Heart left ventricle (tissue), 16 donors: ENCODE data around the gene CTCF. TPM values are rescaled to one million over a fixed set of nuclear protein-coding genes. Genes with fewer than 3 reads are reported as not detected.
A peak's percentile ranks its signal among the peaks of the same experiment; 100 is the strongest.

Experiments
- ATAC-seq, 4 donors: fragments of 200-7000 bp; cut with Tn5 transposase; one replicate each; pipeline ENCODE4 v1.9.1; 2020 to 2022; ENCODE audit warnings: moderate library complexity in 4 of 4, mild to moderate bottlenecking in 3 of 4, moderate number of reproducible peaks in 1 of 4
- DNase-seq, 5 donors: peaks; one replicate each; pipeline ENCODE4 v3.0.0-alpha.2; 2020
- H3K27ac ChIP-seq, 12 donors: fragments of 200-600 bp; sonication (generic) in 4 of 12; one replicate each; pipeline versions ENCODE4 v1.5.0 to v1.8.0; 2016 to 2022; ENCODE audit warnings: mild to moderate bottlenecking in 2 of 12
- H3K27me3 ChIP-seq, 9 donors: fragments of 200-600 bp; sonication (generic) in 2 of 9; one replicate each; pipeline versions ENCODE4 v1.5.1 to v1.8.0; 2016 to 2022; ENCODE audit warnings: mild to moderate bottlenecking in 3 of 9
- H3K36me3 ChIP-seq, 9 donors: fragments of 200-600 bp; sonication (generic) in 2 of 9; one replicate each; pipeline versions ENCODE4 v1.5.0 to v1.8.0; 2018 to 2022; ENCODE audit warnings: mild to moderate bottlenecking in 2 of 9
- H3K4me1 ChIP-seq, 12 donors: fragments of 200-600 bp; sonication (generic) in 4 of 12; one replicate each; pipeline versions ENCODE4 v1.5.0 to v1.8.0; 2016 to 2022; ENCODE audit warnings: mild to moderate bottlenecking in 3 of 12
- H3K4me3 ChIP-seq, 12 donors: fragments of 200-600 bp; sonication (generic) in 4 of 12; one replicate each; pipeline versions ENCODE4 v1.5.0 to v1.8.0; 2017 to 2022; ENCODE audit warnings: mild to moderate bottlenecking in 9 of 12, moderate library complexity in 4 of 12
- H3K9me3 ChIP-seq, 12 donors: fragments of 200-600 bp; sonication (generic) in 4 of 12; one replicate each; pipeline versions ENCODE4 v1.5.0 to v1.8.0; 2016 to 2022; ENCODE audit warnings: mild to moderate bottlenecking in 1 of 12
- POLR2A ChIP-seq, 2 donors: fragments of 450-650 bp; IDR thresholded peaks; one replicate each; pipeline ENCODE4 v1.6.1; 2017; ENCODE audit warnings: antibody characterized with exemption in 2 of 2, mild to moderate bottlenecking in 2 of 2, moderate library complexity in 2 of 2
- WGBS, 4 donors: extraction: QIAGEN DNeasy Blood & Tissue Kit in 2 of 4; methylation state at CpG; one replicate each; pipeline versions ENCODE4 v1.1.5 to v1.1.7; 2013 to 2018; 5-methylcytosine and 5-hydroxymethylcytosine counted together
- intact Hi-C, 10 donors: fragments of 100-400 bp; cut with DNase I; formaldehyde crosslinking; loops; one replicate each; pipeline versions ENCODE4 v1.11.1 to v1.14.2; 2022
- polyA plus RNA-seq, 2 donors: library from polyadenylated mRNA; stranded (reverse); fragments of 200-250 nt; gene quantifications; one replicate each; pipeline ENCODE4 v1.2.3, GENCODE V29; 2013
- total RNA-seq, 9 donors: library from RNA; depleted of rRNA in 2 of 9; stranded (reverse); fragments of >200 nt in 2 of 9; fragmentation: NEBNext Ultra II Directional in 3 of 9; extraction: Animal tissue kit (Norgen Biotek cat#: 25700) in 3 of 9; gene quantifications; one replicate each; pipeline versions ENCODE4 v1.1.0 to v1.2.4, GENCODE V29; 2016 to 2023
- TF ChIP-seq, protein P1 (sequence below), 12 donors: fragments of 200-600 bp; sonication (generic) in 4 of 12; IDR thresholded peaks; one replicate each; pipeline versions ENCODE4 v1.5.0 to v1.8.0; 2018 to 2022; ENCODE audit warnings: antibody characterized with exemption in 12 of 12, mild to moderate bottlenecking in 5 of 12
- donor health status: ischemic (EF 13 %, LVEDD 7.1; RV severe dilation, severe dysfunction).
- donor health status: healthy with polysubstance abuse.
- donor health status: DM: no; HTN: yes; CAD: no.
- donor health status: DM: no; HTN: no; CAD: no.
- donor health status: ischemic (EF 25% LVEDD 6.9; RV normal size, moderate dysfunction).
- donor health status: ischemic (EF 25% LVEDD 5.7; RV mildly dilated, moderate dysfunction).
- donor health status: healthy.
- donor health status: DM: yes; HTN: yes; CAD: no.
- donor health status: ischemic (EF 35%, LVEDD 5.7; RV mildly dilated, moderate dysfunction).
- donor health status: nonischemic (EF 11% LVEDD 7.7; RV severe dilation, severe dysfunction).
- donor health status: DM: yes; HTN: yes; CAD: no.
- donor health status: PGD.
- donor health status: ischemic (EF 29% LVEDD 5.4; RV normal size, mild dysfunction).
- donor health status: nonischemic (EF 23%, LVEDD 6.1; RV moderate dilation, normal function).

CTCF gene
- total and polyA plus RNA-seq, 11 donors, result 13.9 to 35.8 (median 25.3) TPM

DNA sequence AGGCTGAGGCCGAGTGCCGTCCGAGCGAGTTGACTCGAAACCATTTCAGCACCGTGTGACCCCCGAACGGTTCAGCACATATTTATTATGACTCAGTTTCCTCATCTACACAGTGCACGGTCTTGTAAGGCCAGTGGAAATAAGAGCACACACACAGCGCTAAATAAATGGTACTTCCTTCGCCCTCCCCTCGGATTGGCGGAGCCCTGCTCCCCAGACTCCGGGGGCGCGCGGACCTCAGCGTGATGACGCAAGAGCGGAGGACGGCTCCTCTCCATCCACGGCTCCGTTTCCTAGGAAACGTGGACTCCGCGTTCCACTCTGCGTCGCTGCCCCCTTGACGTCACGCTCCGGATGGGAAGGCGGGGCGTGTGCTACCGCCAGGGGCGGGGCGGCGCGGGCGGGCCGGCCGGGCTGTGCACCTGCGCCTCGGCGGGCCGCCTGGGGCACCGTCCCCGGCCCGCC is 98.3 kb downstream of the CTCF start, which contains the start of gene PARD6A:
Gene PARD6A (plus strand): TSS at position 397 of the 465 bp plus-strand sequence. CDS start 79 bp downstream, outside the sequence.
- Histone ChIP-seq H3K27ac (peak within 1 kb of the TSS; percentile 80 to 97 (median 93)), H3K27me3 (peaks cover 0 to 5% (median 0%) of the 10 kb centered on the region in 9 donors), H3K4me3 (peak within 1 kb of the TSS; percentile 73 to 97 (median 82)), H3K4me1 (peaks cover under 1 to 26% (median 20%) of the 10 kb centered on the region in 12 donors), H3K36me3 (peaks cover 0 to 23% (median 0%) of the 10 kb centered on the region in 9 donors), H3K9me3 (no peaks in the 10 kb centered on the region)
- TF ChIP-seq, protein P1, sequence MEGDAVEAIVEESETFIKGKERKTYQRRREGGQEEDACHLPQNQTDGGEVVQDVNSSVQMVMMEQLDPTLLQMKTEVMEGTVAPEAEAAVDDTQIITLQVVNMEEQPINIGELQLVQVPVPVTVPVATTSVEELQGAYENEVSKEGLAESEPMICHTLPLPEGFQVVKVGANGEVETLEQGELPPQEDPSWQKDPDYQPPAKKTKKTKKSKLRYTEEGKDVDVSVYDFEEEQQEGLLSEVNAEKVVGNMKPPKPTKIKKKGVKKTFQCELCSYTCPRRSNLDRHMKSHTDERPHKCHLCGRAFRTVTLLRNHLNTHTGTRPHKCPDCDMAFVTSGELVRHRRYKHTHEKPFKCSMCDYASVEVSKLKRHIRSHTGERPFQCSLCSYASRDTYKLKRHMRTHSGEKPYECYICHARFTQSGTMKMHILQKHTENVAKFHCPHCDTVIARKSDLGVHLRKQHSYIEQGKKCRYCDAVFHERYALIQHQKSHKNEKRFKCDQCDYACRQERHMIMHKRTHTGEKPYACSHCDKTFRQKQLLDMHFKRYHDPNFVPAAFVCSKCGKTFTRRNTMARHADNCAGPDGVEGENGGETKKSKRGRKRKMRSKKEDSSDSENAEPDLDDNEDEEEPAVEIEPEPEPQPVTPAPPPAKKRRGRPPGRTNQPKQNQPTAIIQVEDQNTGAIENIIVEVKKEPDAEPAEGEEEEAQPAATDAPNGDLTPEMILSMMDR (IDR thresholded peaks at IDR 0.05), result peak in 3 of 12 donors; percentile 14 to 21 (median 15)
- TF ChIP-seq POLR2A (IDR thresholded peaks at IDR 0.05), result peak in 1 of 2 donors; percentile 0
- DNase-seq (peak; percentile 96 to 98 (median 97)), ATAC-seq (peak; percentile 84 to 95 (median 87))
- WGBS, 4 donors, result 0 to 1% (median 1%) methylated on average over 13 to 48 of the region's 48 CpGs
- intact Hi-C loops, result loop anchor here in 3 of 10 donors (1.0 to 10.0 kb wide), 3 partner anchors 98 to 174 kb away; partner anchors contain the start of gene CTCF (in 2 of the 3)

DNA sequence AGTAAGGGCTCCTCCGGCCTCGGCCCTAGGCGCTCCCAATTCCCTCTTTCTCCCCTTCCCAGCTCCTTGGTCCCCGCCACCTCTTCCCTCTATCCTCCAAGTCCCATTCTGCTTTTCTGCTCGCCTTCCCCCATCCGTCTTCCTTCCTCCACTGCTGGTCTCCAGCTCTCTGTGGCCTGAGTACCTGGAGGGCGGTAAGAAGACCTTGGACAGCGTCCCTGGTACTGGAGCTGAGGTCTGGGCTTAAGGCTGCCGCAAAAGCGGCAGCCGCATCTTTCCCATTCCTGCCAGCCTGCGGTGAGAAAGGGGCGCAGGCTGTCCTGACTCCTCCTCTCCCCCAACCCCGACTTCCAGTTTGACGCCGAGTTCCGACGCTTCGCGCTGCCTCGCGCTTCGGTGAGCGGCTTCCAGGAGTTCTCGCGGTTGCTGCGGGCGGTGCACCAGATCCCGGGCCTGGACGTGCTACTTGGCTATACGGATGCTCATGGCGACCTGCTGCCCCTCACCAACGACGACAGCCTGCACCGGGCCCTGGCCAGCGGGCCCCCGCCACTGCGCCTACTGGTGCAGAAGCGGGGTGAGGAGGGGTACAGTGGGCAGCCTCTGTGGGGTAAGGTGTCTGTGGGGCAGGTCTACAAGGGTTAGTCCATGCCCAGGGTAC is 98.9 kb downstream of the CTCF start:
- DNase-seq (peak in 2 of 5 donors; percentile 27 to 34), ATAC-seq (no peak)
- Histone ChIP-seq H3K36me3 (peaks cover 0 to 23% (median 0%) of the 10 kb centered on the region in 9 donors), H3K4me1 (peaks cover 4 to 32% (median 25%) of the 10 kb centered on the region in 12 donors), H3K9me3 (no peaks in the 10 kb centered on the region), H3K27me3 (no peaks in the 10 kb centered on the region), H3K27ac (peak overlapping the region in 11 of 12 donors; percentile 50 to 97 (median 84)), H3K4me3 (peak overlapping the region in 11 of 12 donors; percentile 73 to 97 (median 84))
- WGBS, 4 donors, result 12 to 19% (median 15%) methylated on average over 31 to 39 of the region's 39 CpGs
- TF ChIP-seq, protein P1 (IDR thresholded peaks at IDR 0.05), result no peak
- TF ChIP-seq POLR2A (IDR thresholded peaks at IDR 0.05), result no peak
- intact Hi-C loops, result loop anchor here in 2 of 10 donors (2.0 to 10.0 kb wide), 2 partner anchors 98 to 174 kb away; partner anchors contain the start of gene CTCF (in 1 of the 2)

DNA sequence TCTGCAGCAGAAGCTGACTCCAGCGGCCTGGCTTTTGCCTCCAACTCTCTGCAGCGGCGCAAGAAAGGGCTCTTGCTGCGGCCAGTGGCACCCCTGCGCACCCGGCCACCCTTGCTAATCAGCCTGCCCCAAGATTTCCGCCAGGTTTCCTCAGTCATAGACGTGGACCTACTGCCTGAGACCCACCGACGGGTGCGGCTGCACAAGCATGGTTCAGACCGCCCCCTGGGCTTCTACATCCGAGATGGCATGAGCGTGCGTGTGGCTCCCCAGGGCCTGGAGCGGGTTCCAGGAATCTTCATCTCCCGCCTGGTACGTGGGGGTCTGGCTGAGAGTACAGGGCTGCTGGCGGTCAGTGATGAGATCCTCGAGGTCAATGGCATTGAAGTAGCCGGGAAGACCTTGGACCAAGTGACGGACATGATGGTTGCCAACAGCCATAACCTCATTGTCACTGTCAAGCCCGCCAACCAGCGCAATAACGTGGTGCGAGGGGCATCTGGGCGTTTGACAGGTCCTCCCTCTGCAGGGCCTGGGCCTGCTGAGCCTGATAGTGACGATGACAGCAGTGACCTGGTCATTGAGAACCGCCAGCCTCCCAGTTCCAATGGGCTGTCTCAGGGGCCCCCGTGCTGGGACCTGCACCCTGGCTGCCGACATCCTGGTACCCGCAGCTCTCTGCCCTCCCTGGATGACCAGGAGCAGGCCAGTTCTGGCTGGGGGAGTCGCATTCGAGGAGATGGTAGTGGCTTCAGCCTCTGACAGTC is 99.7 kb downstream of the CTCF start:
- no peak for TF ChIP-seq POLR2A (IDR thresholded peaks at IDR 0.05)
- TF ChIP-seq, protein P1 (IDR thresholded peaks at IDR 0.05), result no peak
- no peak overlapping the region for H3K27ac ChIP-seq
- intact Hi-C loops, result loop anchor here in 2 of 10 donors (2.0 to 10.0 kb wide), 2 partner anchors 99 to 173 kb away; partner anchors contain the start of gene CTCF (in 1 of the 2)
- H3K27me3 ChIP-seq, result no peaks in the 10 kb centered on the region
- DNase-seq (peak in 2 of 5 donors; percentile 17 to 29), ATAC-seq (no peak)
- H3K36me3 ChIP-seq, result peaks cover 0 to 21% (median 0%) of the 10 kb centered on the region in 9 donors
- no peak overlapping the region for H3K4me3 ChIP-seq
- 91 to 95% (median 95%) methylated on average over 12 to 34 of the region's 34 CpGs for WGBS, 4 donors
- no peaks in the 10 kb centered on the region for H3K9me3 ChIP-seq
- H3K4me1 ChIP-seq, result peaks cover 4 to 36% (median 29%) of the 10 kb centered on the region in 12 donors
